Measurements from ENCODE around the gene NUDT17.
A peak's percentile ranks its signal among the peaks of the same experiment; 100 is the strongest.

NUDT17 gene

GRCh38 chr1:145889722-145890121 is 44.3 kb downstream of the NUDT17 start:
- DNase-seq (ENCODE audit: low read depth, low spot score) = no peak

GRCh38 chr1:145891143-145891542 is 45.7 kb downstream of the NUDT17 start:
- DNase-seq (ENCODE audit: low read depth, low spot score) = no peak

- peak; percentile 93 for DNase-seq (ENCODE audit: low read depth, low spot score)
Measured at GRCh38 chr1:145891587-145892485, 46.4 kb downstream of the NUDT17 start.

GRCh38 chr1:145892486-145893087 is 47.2 kb downstream of the NUDT17 start:
- no peak for DNase-seq (ENCODE audit: low read depth, low spot score)

GRCh38 chr1:145893306-145894055 is 48.1 kb downstream of the NUDT17 start:
- DNase-seq (ENCODE audit: low read depth, low spot score) = no peak

GRCh38 chr1:145895471-145895870 is 50.0 kb downstream of the NUDT17 start:
- no peak for DNase-seq (ENCODE audit: low read depth, low spot score)

- DNase-seq (ENCODE audit: low read depth, low spot score) = no peak
Measured at GRCh38 chr1:145897969-145898368, 52.5 kb downstream of the NUDT17 start.

Data from iPS DF 19.7 (cell line).